HepG2 (cell line): Measurements from ENCODE around the gene CLRN2. TPM values are rescaled to one million over a fixed set of nuclear protein-coding genes. Genes with fewer than 3 reads are reported as not detected.

Source experiments
- CBFB ChIP-seq: sonication (generic); formaldehyde crosslinking; IDR thresholded peaks from 2 replicates; pipeline ENCODE4 v1.4.0; 2020; ENCODE audit warnings: missing genetic modification reagents
- ESRRA ChIP-seq: sonication (generic); formaldehyde crosslinking; IDR thresholded peaks from 2 replicates; pipeline ENCODE4 v1.5.1; 2020; ENCODE audit warnings: mild to moderate bottlenecking, low read depth, missing genetic modification reagents
- FOXP1 ChIP-seq, 2 experiments: fragments of 450-650 bp in 1 of 2; IDR thresholded peaks; 2 replicates each; pipeline ENCODE4 v1.6.1; 2017 to 2018; ENCODE audit warnings: antibody characterized with exemption in 1 of 2
- HOXA5 ChIP-seq: sonication (generic); formaldehyde crosslinking; IDR thresholded peaks from 2 replicates; pipeline ENCODE4 v1.4.0; 2020; ENCODE audit warnings: missing genetic modification reagents
- KLF13 ChIP-seq: sonication (generic); formaldehyde crosslinking; IDR thresholded peaks from 2 replicates; pipeline ENCODE4 v1.4.0; 2020; ENCODE audit warnings: mild to moderate bottlenecking, missing genetic modification reagents
- MIER2 ChIP-seq: IDR thresholded peaks from 2 replicates; pipeline ENCODE4 v1.6.1; 2016; ENCODE audit warnings: missing biosample characterization, missing genetic modification reagents
- MTF2 ChIP-seq: sonication (generic); formaldehyde crosslinking; IDR thresholded peaks from 2 replicates; pipeline ENCODE4 v1.5.0; 2020; ENCODE audit warnings: missing genetic modification reagents, borderline replicate concordance
- SRSF4 ChIP-seq: fragments of 200-400 bp; formaldehyde crosslinking; IDR thresholded peaks from one replicate; pipeline ENCODE4 v1.6.1; 2018; ENCODE audit warnings: mild to moderate bottlenecking, low read depth, low read length, moderate library complexity; ENCODE audit not compliant: poor library complexity, severe bottlenecking
- TEAD2 ChIP-seq: sonication (generic); formaldehyde crosslinking; IDR thresholded peaks from 2 replicates; pipeline ENCODE4 v1.9.0; 2021; ENCODE audit warnings: missing genetic modification reagents
- ZBTB38 ChIP-seq: sonication (generic); formaldehyde crosslinking; IDR thresholded peaks from 2 replicates; pipeline ENCODE4 v1.5.1; 2020; ENCODE audit warnings: mild to moderate bottlenecking, missing genetic modification reagents
- ZNF225 ChIP-seq: sonication (generic); formaldehyde crosslinking; IDR thresholded peaks from 2 replicates; pipeline ENCODE4 v1.4.0; 2020; ENCODE audit warnings: mild to moderate bottlenecking, missing genetic modification reagents
- ZNF256 ChIP-seq: sonication (generic); formaldehyde crosslinking; conservative IDR thresholded peaks from 2 replicates; pipeline ENCODE4 v1.4.0; 2020; ENCODE audit warnings: missing genetic modification reagents
- ZNF329 ChIP-seq: sonication (generic); formaldehyde crosslinking; IDR thresholded peaks from 2 replicates; pipeline ENCODE4 v1.9.0; 2021; ENCODE audit warnings: low read depth, mild to moderate bottlenecking, missing genetic modification reagents
- ZNF772 ChIP-seq: sonication (generic); formaldehyde crosslinking; IDR thresholded peaks from 2 replicates; pipeline ENCODE4 v1.5.0; 2020; ENCODE audit warnings: mild to moderate bottlenecking, missing genetic modification reagents
- ZNF776 ChIP-seq: sonication (generic); formaldehyde crosslinking; IDR thresholded peaks from 2 replicates; pipeline ENCODE4 v1.4.0; 2020; ENCODE audit warnings: mild to moderate bottlenecking, missing genetic modification reagents
- polyA plus RNA-seq, 8 experiments: library from polyadenylated mRNA; depleted of rRNA in 3 of 8; stranded (reverse) in 7 of 8; unstranded in 1 of 8; fragments of >200 nt; fragmentation: Illumina TruSeq in 4 of 8; extraction: Trizol in 4 of 8; gene quantifications; 2 replicates each; pipeline versions ENCODE4 v1.2.1 to v1.2.3, GENCODE V29; 2011 to 2016; ENCODE audit warnings: low read depth in 4 of 8, missing spikeins in 1 of 8, mixed read lengths in 1 of 8; ENCODE audit not compliant: insufficient read depth in 1 of 8
- total RNA-seq, 5 experiments: library from RNA; depleted of rRNA; stranded (reverse); fragments of >200 nt; fragmentation: Illumina TruSeq; extraction: Trizol; gene quantifications; 2 replicates each; pipeline ENCODE4 v1.2.3, GENCODE V29; 2016; ENCODE audit warnings: low read depth in 1 of 5
- TF ChIP-seq, protein P1 (sequence below): fragments of 450-650 bp; IDR thresholded peaks from 2 replicates; pipeline ENCODE4 v1.6.1; 2017; ENCODE audit warnings: mild to moderate bottlenecking
- TF ChIP-seq, protein P2 (sequence below): sonication (generic); formaldehyde crosslinking; conservative IDR thresholded peaks from 2 replicates; pipeline ENCODE4 v1.8.0; 2022; ENCODE audit warnings: missing genetic modification reagents
- TF ChIP-seq, protein P3 (sequence below): sonication (generic); formaldehyde crosslinking; IDR thresholded peaks from 2 replicates; pipeline ENCODE4 v1.5.0; 2020; ENCODE audit warnings: missing genetic modification reagents
- TF ChIP-seq, protein P4 (sequence below), 2 experiments: sonication (generic) in 1 of 2; formaldehyde crosslinking in 1 of 2; IDR thresholded peaks; 2 replicates each; pipeline versions ENCODE4 v1.6.1 to v1.9.0; 2014 to 2022; ENCODE audit warnings: antibody characterized with exemption in 1 of 2, borderline replicate concordance in 1 of 2, inconsistent platforms in 1 of 2, low read depth in 1 of 2, missing genetic modification reagents in 1 of 2

CLRN2 gene
- total and polyA plus RNA-seq, 2 of the 13 experiments (the other 11 are each of a cell fraction or from before 2014, with no cell fraction given), result not detected

DNA sequence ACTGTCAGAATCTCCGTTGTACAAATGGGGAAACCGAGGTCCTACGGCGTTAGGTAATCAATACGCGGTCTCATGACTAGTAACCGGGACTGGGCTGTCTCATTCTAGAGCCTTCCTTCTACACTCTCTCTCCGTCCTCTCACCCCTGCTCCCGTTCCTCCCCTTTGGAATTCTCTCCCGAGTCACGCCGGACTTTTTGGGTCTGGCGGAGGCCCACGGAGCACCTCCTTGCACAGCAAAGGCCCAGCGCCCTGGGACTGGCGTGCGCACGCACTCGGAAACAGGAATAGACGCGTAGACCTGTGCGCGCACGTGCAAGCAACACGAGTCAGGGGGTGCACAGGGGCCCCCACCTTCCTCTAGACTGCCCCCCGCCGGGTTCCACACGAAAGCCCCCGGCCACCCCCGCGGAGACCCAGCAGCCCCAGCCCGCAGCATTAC lies 3.4 kb upstream of the CLRN2 start (continued):
- TF ChIP-seq, protein P1, sequence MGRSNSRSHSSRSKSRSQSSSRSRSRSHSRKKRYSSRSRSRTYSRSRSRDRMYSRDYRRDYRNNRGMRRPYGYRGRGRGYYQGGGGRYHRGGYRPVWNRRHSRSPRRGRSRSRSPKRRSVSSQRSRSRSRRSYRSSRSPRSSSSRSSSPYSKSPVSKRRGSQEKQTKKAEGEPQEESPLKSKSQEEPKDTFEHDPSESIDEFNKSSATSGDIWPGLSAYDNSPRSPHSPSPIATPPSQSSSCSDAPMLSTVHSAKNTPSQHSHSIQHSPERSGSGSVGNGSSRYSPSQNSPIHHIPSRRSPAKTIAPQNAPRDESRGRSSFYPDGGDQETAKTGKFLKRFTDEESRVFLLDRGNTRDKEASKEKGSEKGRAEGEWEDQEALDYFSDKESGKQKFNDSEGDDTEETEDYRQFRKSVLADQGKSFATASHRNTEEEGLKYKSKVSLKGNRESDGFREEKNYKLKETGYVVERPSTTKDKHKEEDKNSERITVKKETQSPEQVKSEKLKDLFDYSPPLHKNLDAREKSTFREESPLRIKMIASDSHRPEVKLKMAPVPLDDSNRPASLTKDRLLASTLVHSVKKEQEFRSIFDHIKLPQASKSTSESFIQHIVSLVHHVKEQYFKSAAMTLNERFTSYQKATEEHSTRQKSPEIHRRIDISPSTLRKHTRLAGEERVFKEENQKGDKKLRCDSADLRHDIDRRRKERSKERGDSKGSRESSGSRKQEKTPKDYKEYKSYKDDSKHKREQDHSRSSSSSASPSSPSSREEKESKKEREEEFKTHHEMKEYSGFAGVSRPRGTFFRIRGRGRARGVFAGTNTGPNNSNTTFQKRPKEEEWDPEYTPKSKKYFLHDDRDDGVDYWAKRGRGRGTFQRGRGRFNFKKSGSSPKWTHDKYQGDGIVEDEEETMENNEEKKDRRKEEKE, result no peak
- TF ChIP-seq MTF2 (CRISPR knock-in tag) (peak; percentile 71; the same call in 1 of the 2 replicates), FOXP1 (IDR thresholded peaks at IDR 0.05) (no peak), FOXP1 (CRISPR knock-in tag; IDR thresholded peaks at IDR 0.05) (no peak), TEAD2 (CRISPR knock-in tag) (no peak), HOXA5 (CRISPR knock-in tag) (0 out of 2 replicates have a peak, but pooled peaks have one; percentile 47), ZNF225 (0 out of 2 replicates have a peak, but pooled peaks have one; percentile 31), ZBTB38 (CRISPR knock-in tag) (no peak), MIER2 (CRISPR knock-in tag) (0 out of 2 replicates have a peak, but pooled peaks have one; percentile 15), CBFB (CRISPR knock-in tag) (no peak), ESRRA (CRISPR knock-in tag) (no peak), ZNF256 (CRISPR knock-in tag) (no peak), ZNF772 (CRISPR knock-in tag) (no peak), KLF13 (no peak), ZNF329 (CRISPR knock-in tag) (peak; percentile 15; the same call in 1 of the 2 replicates), SRSF4 (no peak), ZNF776 (CRISPR knock-in tag) (peak; percentile 39; the same call in 1 of the 2 replicates)
- TF ChIP-seq, protein P2, sequence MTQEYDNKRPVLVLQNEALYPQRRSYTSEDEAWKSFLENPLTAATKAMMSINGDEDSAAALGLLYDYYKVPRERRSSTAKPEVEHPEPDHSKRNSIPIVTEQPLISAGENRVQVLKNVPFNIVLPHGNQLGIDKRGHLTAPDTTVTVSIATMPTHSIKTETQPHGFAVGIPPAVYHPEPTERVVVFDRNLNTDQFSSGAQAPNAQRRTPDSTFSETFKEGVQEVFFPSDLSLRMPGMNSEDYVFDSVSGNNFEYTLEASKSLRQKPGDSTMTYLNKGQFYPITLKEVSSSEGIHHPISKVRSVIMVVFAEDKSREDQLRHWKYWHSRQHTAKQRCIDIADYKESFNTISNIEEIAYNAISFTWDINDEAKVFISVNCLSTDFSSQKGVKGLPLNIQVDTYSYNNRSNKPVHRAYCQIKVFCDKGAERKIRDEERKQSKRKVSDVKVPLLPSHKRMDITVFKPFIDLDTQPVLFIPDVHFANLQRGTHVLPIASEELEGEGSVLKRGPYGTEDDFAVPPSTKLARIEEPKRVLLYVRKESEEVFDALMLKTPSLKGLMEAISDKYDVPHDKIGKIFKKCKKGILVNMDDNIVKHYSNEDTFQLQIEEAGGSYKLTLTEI (CRISPR knock-in tag), result no peak
- TF ChIP-seq, protein P3, sequence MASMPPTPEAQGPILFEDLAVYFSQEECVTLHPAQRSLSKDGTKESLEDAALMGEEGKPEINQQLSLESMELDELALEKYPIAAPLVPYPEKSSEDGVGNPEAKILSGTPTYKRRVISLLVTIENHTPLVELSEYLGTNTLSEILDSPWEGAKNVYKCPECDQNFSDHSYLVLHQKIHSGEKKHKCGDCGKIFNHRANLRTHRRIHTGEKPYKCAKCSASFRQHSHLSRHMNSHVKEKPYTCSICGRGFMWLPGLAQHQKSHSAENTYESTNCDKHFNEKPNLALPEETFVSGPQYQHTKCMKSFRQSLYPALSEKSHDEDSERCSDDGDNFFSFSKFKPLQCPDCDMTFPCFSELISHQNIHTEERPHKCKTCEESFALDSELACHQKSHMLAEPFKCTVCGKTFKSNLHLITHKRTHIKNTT, result no peak
- TF ChIP-seq, protein P4, sequence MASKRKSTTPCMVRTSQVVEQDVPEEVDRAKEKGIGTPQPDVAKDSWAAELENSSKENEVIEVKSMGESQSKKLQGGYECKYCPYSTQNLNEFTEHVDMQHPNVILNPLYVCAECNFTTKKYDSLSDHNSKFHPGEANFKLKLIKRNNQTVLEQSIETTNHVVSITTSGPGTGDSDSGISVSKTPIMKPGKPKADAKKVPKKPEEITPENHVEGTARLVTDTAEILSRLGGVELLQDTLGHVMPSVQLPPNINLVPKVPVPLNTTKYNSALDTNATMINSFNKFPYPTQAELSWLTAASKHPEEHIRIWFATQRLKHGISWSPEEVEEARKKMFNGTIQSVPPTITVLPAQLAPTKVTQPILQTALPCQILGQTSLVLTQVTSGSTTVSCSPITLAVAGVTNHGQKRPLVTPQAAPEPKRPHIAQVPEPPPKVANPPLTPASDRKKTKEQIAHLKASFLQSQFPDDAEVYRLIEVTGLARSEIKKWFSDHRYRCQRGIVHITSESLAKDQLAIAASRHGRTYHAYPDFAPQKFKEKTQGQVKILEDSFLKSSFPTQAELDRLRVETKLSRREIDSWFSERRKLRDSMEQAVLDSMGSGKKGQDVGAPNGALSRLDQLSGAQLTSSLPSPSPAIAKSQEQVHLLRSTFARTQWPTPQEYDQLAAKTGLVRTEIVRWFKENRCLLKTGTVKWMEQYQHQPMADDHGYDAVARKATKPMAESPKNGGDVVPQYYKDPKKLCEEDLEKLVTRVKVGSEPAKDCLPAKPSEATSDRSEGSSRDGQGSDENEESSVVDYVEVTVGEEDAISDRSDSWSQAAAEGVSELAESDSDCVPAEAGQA (IDR thresholded peaks at IDR 0.05; ENCODE audit: low read depth), result no peak
- TF ChIP-seq, protein P4 (CRISPR knock-in tag; IDR thresholded peaks at IDR 0.05; ENCODE audit: borderline replicate concordance), result 0 out of 2 replicates have a peak, but pooled peaks have one; percentile 37
